HS-5 (cell line): ENCODE measurements around the gene DMXL1.
"Not testable (repeated sequence)": the region's sequence is repeated elsewhere in the genome, so short reads cannot be mapped to it uniquely, and the experiment has no call there.

Experiments
- DNase-seq: peaks from one replicate; pipeline ENCODE4 v3.0.0-alpha.2; 2012; ENCODE audit warnings: low read depth

The DMXL1 gene

GRCh38 chr5:119122474-119122873 lies 51.6 kb downstream of the DMXL1 start:
- DNase-seq, result not testable (repeated sequence)

GRCh38 chr5:119123280-119123679 lies 52.4 kb downstream of the DMXL1 start:
- no peak for DNase-seq

- no peak for DNase-seq
Observed at GRCh38 chr5:119129770-119130169, 58.9 kb downstream of the DMXL1 start.

DNA sequence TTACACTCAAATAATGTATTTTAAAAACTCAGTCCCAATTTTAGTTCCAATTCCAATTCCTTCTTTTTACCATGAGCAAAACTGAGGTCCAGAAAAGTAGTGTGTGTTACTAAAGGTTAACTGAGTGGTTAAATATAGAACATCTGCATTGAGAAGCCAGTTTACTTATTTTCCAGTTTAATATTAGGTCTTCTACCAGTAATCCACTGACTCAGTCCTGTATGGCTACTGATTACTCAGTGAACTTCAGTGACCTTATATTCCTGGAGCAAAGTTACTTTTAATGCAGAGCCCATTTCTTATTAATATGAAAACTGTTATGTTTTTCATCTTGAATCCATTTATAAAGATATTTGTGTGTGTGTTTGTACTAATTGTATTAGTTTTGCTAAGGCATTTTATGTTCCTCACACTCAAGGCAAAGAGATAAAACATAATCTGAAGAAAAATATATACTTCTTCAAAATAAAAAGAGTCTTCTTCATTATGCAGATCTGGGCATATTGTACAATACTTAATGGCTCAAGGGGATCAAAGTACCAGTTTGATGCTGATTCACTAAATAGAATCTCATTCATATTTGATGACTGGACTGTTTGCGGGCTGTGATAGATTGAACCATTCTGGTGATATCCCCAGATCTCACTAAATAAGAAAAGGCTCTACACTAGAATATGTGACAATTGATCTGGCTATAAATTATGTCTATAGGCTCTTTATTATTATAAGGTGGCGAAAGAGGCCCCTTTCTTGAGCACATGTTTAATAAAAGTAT lies 60.8 kb downstream of the DMXL1 start:
- DNase-seq, result no peak

GRCh38 chr5:119135743-119136142 lies 64.9 kb downstream of the DMXL1 start:
- not testable (repeated sequence) for DNase-seq

- no peak for DNase-seq
Observed at GRCh38 chr5:119136666-119137318, 65.9 kb downstream of the DMXL1 start.

- no peak for DNase-seq
Observed at GRCh38 chr5:119153629-119154028, 82.7 kb downstream of the DMXL1 start.

DNA sequence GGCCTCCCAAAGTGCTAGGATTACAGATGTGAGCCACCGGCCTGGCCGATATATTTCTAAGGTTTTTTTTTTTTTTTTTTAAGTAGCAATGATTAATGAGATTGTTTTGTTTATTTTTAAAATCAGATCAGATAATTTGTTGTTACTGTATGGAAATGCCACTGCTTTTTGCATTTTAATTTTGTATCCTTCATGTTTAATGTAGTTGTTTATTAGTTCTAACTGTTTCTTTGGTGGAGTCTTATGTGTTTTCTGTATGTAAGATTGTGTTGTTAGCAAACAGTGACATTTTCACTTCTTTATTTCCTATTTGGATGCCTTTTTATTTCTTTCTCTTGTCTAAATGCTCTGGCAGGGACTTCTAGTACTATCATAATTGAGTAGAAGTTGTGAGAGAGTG lies 87.3 kb downstream of the DMXL1 start:
- no peak for DNase-seq

- no peak for DNase-seq
Observed at GRCh38 chr5:119161430-119161829, 90.5 kb downstream of the DMXL1 start.

- peak; percentile 11 for DNase-seq
Observed at GRCh38 chr5:119166026-119166425, 95.1 kb downstream of the DMXL1 start.

GRCh38 chr5:119168401-119168800 lies 97.5 kb downstream of the DMXL1 start:
- DNase-seq, result no peak

DNA sequence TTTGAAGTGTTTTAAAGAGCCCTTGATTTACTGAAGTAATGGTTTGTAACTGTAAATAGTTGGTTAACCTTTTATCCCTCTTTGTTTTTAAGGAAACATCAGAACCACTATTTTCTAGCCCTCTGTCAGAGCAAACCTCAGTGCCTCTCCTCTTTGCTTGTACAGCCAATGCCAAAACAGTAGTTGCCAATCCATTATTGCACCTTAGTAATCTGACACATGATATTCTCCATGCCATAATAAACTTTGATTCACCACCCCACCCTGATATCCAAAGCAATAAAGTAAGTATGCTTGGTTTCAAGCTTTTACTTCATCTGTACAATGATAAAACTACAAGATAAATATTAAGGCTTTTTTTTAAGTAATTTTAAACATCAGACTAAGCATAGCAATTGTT lies 100.8 kb downstream of the DMXL1 start:
- no peak for DNase-seq

DNA sequence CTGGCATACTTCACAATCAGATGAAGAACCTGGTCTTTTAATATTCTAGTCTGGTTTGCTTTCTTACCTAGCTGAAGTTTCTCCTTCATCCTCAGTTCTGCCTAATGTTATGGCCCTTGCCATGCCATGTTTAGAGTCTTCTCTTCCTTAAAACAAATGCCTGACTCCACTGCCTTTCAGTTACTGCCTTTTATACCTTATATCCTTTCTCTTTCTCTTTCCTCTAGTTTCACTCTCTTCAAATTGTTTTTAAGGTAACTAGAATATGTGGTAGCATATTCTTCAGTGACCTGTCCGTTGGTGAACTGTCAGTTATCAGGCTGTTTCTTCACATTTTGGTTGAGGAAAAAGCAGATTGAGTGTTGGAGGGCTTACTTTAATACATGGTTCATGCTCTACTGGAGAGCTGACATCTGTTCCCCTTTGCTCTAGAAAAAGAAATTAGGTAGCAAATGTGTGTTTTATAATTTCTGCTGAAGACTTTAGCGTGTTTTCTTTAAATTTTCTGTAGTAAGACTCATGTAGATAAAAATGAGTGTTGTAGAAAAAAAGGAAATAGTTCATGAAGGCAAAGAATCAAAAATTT lies 103.8 kb downstream of the DMXL1 start:
- DNase-seq, result no peak

DNA sequence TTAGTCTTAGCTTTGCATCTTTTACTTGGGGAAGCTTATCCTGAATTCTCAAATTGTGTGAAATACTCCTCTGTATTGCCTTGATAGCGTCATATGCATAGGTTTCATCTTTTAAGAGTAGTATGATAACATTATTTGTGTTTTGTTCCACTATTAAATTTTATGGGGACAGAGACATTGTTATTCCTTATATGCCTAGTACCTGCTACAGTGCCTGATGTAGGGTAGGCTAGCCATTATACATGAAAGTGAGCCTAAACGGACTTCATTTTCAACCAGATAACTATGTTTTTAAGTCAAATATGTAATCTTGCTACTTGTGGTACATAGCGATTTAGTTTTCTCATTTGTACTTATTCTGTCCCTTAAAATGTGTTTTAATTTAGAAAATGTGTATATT lies 105.9 kb downstream of the DMXL1 start:
- DNase-seq, result no peak

DNA sequence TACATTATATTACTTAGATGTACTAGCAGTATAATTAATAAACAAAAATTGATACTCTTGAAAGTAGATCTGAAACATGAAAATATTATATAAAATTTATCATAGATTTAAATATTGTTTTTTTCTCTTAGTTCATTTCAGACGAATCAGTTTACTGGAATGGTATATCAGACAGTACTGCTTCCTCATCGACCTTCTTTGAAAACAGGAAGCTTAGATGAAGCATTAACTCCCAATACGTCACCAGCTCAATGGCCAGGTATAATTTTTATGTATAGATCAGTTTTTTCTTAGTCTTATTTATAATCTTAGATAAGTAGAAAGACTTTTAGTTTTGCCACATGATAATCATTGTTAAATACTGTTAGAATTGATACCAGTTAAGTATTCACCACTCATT lies 106.3 kb downstream of the DMXL1 start:
- DNase-seq, result no peak

DNA sequence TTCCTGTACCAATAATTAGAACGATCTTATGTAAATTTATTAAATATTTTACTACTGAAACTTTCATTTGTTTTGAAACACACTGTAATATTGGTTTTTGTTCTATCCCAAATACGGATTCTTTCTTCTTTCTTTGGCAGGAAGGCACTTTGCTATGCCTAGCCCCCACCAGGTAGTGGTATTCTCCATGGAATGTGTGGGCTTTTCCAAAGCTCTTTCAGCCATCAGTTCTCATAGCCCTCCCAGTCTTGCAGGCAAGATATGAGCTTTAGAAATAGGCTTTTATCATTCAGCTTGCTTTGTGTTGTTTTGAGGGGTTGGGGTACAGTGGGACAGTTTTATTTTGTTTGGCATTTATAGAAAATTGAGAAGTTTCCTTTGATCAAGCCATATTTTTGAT lies 107.5 kb downstream of the DMXL1 start:
- DNase-seq, result no peak

- DNase-seq, result no peak
Observed at GRCh38 chr5:119179857-119180641, 109.2 kb downstream of the DMXL1 start.

DNA sequence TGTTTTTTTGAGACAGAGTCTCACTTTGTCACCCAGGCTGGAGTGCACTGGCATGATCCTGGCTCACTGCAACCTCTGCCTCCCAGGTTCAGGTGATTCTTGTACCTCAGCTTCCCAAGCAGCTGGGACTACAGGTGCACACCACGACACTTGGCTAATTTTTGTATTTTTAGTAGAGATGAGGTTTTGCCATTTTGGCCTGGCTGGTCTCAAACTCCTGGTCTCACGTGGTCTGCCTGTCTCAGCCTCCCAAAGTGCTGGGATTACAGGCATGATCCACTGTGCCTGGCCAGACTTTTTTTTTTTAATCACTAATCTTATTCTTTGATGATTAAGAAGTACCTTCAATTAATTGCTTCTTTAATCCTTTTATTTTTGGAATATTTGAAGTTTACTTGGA lies 114.6 kb downstream of the DMXL1 start:
- DNase-seq, result not testable (repeated sequence)

GRCh38 chr5:119187776-119188529 lies 117.1 kb downstream of the DMXL1 start:
- no peak for DNase-seq

DNA sequence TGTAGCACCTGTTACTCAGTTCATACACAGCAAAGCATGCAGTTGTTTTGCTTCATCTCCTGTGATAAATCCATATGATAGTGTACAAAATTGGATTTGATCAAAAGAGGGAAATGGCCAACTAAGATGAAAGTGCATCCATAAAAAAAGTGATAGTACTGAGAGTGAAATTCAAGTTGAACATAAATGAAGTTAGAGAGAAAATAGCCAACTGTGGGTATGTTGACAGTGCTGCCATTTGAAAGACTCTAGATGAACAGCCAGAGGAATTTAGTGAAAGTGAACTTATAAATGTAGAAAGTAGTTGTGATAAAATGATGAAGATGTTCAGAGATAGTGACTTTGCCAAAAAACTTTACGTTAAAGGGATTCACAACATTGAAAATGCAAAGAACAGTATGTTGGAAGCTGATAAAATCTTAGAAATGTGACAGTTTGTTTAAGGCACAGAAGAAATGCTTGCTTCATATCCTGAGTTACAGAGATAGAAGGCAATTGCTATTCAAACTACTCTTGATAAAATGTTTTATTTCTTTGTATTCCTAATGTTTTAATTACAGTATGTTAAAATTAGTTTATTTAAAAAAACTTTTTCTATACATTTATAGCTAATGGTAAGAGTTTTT lies 119.7 kb downstream of the DMXL1 start:
- no peak for DNase-seq

GRCh38 chr5:119191944-119192343 lies 121.1 kb downstream of the DMXL1 start:
- no peak for DNase-seq
